Activated CD8-positive, alpha-beta memory T cell treated with anti-CD3 and anti-CD28 coated beads for 1 hour (primary cell): ENCODE data around the gene TMEM8B.

ENCODE experiments used
- DNase-seq, 2 donors: peaks; one replicate each; pipeline ENCODE4 v3.0.0-alpha.2; 2020; ENCODE audit warnings: low read depth in 1 of 2; ENCODE audit errors: extremely low read depth in 1 of 2

The TMEM8B gene, protein sequence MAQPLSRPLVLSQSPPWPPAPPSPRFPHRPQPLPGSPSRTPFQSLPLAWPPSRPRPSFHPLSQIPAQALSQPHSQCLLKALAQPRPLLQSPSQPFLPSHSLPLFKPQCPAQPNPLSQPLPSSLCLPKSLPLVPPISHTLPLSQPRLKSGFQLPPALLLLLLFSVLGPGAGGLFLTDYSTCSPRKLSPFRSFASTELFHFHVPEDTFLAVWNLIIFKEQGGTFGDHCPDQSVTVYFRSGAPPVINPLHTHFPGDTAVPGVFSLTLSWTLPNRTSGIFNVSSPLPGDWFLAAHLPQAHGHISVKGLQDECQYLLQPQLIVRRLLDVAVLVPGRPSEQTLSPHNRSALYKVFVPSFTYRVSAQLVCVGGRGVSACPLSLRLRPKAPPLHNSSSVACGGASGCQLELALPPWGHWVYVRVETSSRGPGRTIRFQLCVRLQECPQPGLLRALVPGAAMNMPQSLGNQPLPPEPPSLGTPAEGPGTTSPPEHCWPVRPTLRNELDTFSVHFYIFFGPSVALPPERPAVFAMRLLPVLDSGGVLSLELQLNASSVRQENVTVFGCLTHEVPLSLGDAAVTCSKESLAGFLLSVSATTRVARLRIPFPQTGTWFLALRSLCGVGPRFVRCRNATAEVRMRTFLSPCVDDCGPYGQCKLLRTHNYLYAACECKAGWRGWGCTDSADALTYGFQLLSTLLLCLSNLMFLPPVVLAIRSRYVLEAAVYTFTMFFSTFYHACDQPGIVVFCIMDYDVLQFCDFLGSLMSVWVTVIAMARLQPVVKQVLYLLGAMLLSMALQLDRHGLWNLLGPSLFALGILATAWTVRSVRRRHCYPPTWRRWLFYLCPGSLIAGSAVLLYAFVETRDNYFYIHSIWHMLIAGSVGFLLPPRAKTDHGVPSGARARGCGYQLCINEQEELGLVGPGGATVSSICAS

DNA sequence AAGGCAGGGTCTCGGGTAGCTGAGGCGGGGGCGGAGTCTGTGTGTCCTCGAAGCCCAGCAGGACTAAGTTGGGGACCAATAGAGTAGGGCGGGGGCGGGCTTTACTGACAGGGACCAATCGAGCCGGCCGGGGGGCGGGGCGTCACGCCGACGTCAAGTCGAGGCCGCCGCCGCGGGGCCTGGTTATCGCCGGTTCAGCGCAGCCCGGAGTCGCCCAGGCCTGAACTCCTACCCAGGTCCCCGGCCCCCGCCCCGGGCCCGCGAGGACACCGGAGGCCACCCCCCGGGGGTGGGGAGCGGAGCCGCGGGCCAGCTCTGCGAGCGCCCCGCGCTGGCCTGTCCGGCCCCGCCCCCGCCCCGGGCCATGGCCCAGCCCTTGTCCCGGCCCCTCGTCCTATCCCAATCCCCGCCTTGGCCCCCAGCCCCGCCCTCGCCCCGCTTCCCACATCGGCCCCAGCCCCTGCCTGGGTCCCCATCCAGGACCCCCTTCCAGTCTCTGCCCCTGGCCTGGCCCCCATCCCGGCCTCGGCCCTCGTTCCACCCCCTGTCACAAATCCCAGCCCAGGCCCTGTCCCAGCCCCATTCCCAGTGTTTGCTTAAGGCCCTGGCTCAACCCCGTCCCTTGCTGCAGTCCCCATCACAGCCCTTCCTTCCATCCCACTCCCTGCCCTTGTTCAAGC is at the start of gene TMEM8B:
TSS of gene TMEM8B (plus strand) at position 145 of the 680 bp plus-strand sequence. CDS start at position 365, 220 bp downstream.
- DNase-seq: peak; percentile 80 to 95

DNA sequence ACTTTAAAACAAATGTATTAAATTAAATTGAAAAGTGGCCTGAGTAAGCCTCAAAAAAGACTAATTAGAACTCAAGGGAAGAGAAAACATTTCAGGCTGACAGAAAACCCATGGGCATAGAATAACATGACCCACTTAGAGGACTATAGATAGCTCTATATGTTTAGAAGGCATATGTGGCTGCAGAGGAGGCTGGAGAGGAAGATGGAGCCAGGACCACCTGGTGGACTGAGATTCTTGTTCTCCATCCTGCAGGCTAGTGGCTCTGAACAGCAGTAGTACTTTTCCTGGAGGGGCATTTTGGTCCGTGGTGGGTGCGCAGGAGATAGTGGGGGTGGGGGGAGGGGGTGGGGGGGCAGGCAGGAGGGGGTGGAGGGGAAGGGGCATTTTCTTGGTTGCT is 48.0 kb upstream of the TMEM8B start:
- no peak for DNase-seq

DNA sequence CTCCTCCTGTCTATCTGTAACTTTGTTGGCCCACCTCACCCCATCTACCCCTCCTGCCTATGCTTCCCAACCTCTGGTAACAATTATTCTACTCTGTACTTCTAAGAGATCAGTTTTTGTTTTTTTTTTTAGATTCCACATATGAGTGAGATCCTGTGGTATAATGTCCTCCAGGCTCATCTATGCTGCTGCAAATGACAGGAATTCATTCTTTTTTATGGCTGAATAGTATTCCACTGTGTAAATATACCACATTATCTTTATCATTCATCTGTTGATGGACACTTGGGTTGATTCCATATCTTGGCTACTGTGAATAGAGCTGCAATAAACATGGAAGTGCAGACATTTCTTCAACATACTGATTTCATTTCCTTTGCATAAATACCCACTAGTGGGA is 45.6 kb upstream of the TMEM8B start:
- no peak for DNase-seq

DNA sequence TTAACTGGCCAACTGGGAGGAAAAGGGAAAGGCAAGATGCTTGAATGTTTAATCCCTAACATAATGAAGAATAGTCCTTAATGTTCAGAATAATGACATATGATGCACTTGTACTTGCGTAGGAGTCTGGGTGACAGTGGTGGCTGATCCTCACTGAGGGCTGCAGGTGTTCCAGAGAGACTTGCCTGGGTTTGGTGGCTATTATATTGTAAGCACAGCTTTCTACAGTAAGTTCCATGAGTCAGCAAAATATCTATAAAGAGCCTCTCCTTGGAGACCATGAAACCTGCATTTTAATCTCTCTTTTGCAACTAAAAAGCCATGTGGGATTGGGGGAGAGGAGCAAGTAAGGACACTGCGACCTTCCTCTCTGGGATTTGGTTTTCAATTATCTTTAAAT is 39.5 kb upstream of the TMEM8B start:
- DNase-seq: no peak

DNA sequence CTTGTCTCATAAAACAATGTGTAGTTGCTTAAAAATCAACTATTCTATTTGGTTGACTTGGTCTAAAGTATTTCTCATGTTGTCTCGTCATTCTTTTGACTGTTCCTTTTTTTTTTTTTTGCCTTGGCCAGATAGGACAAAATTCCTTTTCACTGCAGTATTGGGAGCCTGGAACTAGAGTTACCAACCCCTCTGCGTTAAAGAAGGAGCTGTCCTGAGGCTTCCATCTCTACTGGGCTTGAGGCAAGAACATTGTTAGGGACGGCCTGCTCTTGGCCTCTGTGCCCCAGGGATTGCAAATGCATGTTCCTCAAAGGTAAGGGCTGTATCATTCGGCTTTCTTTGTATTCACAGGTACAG is 39.0 kb upstream of the TMEM8B start:
- DNase-seq: no peak

DNA sequence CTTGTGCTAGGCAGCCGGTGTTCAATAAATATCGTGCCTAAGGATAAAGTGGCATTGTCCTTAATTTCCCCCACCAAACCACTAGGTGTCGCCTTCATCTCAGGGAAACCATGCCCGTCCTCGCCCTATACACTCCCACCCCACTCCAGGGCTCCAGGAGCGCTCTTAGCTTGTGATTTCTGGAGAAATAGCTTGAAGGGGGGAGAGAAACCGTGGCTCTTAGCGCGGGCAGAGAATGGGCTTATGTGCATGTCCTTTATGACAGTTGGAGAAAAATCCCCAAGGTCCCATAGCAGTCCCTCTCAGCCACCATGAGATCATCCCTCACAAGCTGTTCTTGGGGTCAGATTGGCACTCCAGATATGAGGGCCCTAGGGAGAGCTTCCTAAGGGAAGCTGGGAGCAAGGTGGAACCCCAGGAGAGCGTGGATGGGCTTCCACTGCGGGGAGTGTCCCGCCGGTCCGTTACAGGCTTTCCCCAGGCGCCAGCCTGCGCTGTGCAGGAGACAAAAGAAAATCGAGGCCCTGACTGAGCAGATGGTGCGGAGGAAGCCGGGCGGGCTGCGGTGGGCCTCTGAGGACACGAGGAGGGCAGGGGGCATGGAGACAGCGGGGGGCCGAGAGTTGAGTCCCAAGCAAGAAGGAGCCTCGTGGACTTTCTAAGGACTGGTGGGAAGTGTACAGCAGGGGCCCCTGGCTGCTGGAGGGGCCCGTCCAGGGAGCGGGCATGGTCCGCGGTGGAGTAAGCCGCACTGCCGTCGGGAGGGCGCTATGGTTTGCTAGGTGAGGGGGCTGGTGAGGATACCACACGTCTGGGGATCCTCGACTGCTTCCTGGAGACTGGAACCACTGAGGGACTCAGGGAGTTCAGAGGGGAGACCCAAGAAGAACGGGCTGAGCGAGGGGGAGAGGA is 38.4 kb upstream of the TMEM8B start:
- DNase-seq: peak; percentile 18 to 24

DNA sequence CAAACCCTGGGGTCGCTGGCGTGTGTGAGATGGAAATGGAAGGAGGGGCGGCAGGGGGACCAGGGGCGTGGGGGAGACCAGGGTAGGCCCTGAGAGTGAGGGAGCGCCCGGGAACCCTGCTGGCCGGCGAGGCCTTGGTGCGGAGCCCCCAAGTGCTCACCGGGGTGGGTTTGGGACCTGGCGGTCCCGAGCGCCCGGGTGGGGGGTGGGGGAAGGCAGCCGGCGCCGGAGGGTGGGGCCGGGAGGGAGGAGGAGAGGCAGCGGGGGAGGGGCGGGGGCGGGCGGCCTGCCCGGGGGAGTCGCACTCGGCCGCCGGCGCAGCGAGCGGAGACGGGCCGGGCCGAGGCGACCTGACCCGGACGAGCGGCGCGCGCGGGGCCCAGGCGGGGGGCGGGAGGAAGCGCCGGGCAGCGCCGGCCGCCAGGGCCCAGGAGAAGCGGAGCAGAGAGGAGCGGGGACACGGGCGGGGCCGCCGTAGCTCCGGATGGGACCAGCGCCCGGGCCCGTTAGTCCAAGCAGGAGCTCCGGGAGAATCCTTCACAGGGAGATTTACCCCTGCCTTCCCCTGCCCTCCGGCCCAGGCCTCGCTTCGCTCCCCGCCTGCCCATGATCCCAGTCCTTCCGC is 37.6 kb upstream of the TMEM8B start, which contains the start of gene NPR2:
TSS of gene NPR2 (plus strand) at position 295 of the 625 bp plus-strand sequence. CDS start 818 bp downstream, outside the sequence.
- DNase-seq: no peak

DNA sequence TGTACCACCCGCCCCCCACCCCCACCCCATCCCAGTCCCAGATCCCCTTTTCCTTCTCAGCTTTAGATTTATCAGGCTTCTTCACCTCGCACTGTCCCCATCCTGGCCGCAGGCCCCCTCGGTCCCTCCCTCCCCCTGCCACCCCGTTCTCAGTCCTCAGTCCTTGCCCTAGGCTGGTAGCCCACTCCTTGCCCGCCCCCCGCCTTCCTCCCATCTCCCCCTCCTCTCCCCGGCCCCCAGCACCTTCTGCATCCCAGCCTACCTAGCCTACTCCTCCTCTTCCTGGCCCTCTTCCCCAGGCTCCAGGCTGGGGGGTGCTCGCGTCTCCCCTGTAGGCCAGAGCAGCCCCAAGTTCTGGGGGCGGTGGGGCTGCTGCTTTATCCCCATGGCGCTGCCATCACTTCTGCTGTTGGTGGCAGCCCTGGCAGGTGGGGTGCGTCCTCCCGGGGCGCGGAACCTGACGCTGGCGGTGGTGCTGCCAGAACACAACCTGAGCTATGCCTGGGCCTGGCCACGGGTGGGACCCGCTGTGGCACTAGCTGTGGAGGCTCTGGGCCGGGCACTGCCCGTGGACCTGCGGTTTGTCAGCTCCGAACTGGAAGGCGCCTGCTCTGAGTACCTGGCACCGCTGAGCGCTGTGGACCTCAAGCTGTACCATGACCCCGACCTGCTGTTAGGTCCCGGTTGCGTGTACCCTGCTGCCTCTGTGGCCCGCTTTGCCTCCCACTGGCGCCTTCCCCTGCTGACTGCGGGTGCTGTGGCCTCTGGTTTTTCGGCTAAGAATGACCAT is 36.8 kb upstream of the TMEM8B start:
- DNase-seq: no peak

DNA sequence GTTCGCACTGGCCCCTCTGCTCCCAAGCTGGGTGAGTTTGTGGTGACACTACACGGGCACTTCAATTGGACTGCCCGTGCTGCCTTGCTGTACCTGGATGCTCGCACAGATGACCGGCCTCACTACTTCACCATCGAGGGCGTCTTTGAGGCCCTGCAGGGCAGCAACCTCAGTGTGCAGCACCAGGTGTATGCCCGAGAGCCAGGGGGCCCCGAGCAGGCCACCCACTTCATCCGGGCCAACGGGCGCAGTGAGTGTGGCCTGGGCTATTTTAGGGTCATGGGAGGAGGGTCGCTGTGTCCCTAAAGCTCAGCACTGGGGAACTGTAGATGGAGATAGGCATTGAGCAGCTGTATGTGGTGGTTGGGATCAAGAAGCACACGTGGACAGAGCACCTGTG is 36.2 kb upstream of the TMEM8B start:
- no peak for DNase-seq

DNA sequence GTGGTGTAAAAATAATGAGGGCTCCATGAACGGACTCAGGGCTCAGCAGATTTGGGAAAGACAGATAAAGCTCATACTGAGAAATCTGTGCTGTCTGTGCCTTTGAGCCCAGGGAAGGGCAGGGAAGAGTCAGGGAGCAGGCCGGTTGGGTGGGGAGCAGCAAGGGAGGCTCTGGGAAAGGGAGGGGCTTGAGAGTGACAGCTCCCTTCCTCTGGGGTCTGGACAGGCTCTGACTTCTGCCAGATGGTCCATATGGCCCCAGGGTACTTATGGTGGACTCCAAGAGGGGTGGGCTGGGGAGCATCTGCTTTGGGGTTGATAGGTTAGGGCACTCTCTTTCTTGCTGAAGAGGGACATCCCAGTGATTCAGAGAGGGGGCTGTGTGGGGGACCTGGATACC is 35.6 kb upstream of the TMEM8B start:
- DNase-seq: no peak

DNA sequence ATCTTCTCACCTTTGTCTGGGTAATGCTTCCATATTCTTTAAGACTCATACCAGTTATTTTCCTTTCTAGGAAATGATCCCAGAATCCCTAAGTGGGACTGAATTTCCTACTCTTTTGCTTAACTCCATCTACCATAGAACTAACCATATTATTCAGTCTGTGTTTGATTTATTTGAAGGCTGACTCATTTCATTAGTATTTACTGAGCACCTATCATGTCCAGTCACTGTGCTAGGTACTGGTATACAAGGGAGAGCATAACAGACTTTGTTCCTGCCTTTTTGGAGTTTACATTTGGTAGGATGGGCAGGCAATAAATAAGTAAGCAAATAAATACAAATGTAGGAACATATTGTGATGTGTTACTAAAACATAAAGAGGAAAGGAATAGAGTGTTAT is 33.3 kb upstream of the TMEM8B start:
- DNase-seq: no peak

DNA sequence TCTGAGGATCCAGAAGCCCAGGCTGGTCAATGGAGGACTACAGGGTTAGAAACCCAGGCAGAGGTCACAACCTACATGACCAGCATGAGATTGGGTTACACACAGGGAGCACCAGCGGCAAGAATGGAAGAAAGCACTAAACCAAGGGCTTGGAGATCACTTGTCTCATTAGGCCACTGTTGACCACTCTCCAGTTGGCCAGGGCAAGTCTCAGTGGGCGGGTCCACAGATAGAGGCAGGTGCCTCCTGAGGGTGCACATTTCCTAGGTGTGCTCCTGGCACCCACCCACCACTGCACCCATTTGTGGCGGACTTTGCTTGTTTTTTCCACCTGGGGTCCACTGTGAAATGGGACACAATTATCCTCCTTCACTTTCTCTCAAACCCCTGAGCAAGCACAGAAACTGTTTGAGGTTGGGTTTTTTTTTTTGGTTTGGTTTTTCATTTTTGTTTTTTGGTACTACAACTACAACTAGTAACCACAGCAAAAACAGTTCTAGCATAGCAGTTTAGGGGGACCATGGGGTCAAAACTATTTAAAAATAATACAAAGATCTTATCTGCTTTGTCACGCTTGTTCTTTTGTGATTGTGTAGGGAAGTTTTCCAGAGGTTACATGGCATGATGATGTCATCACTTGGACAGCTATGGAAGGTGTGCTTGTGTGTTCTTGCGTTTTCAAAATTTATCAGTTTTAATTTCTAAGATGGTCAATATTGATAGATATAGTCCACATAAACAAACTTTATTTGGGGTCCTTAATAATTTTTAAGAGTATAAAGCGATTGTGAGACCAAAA is 31.5 kb upstream of the TMEM8B start:
- no peak for DNase-seq

DNA sequence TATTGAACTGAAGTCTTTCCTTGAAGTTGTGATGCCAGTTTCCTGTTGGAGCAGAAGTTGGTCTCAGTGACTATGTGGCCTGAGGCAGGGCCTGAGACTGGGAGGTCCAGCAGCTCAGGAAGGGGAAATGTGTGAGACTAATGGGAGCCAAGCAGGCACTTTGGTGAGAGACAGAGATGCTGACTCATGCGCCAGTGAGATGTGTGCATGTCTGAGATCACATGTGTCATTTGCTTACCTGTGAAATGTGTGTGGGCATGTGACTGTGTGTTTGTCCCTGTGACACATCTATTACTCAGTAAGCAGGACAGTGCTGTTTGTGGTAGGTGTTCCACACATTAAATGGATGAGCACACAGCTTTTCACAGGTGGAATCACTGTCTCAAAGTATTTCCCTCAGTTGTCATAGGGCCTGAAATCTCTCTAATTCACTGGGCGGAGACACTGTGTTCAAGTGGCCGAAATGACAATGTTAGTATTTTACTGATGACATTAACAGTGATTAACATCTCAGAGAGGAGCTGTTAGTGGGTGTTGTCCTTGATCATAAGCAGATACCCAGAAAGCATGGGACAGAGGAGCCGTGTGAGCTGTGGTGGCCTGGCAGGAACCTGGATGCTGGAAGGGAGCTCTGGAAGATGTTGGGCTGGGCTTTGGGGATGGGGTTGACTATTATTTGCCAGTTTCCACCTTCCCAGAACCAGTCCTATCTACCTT is 30.2 kb upstream of the TMEM8B start:
- DNase-seq: no peak

DNA sequence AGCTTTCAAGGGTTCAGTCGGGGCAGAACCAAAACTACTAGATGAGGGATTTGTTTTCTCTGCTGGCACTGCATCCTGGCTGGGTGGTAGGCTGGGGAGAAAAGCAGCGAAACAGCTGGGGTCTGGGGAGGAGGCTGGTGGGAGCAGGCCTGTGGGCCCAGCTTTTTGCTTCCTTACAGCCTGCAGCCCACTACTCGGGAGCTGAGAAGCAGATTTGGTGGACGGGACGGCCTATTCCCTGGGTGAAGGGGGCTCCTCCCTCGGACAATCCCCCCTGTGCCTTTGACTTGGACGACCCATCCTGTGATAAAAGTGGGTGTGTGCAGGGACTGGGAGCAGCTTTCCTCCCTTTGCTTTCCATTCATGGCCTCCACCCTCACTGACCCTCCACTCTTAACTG is 28.5 kb upstream of the TMEM8B start:
- no peak for DNase-seq

DNA sequence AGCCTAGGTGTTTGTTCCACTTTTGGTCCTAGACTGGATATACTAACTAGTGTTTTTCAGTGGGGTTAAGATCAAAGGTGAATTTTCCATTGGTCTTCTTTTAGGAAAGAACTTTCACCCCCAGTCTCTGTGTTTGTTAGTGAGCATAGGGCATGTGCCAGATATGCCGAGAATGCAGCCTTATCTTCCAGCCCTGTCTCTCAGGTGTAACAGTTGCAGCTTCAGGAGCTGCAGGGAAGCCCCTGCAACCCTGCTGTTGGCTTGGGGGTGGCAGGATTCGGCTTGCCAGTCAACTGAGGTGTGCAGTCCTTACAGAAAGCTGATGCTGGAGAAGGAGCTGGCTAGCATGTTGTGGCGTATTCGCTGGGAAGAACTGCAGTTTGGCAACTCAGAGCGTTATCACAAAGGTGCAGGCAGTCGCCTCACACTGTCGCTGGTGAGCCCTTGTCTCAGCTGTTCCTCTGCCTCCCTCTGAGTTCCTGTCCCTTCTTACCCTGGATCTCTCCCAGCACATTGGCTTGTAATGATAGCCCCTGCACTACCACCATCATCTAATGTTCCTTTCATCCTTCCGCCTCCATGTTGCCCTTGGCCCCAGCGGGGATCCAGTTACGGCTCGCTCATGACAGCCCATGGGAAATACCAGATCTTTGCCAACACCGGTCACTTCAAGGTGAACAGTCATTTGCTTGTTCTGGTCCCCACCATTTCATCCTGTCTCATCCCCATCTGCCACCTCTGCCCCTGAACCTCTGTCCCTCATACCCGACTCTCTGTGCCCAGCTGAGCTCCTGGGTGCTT is 27.5 kb upstream of the TMEM8B start:
- no peak for DNase-seq

DNA sequence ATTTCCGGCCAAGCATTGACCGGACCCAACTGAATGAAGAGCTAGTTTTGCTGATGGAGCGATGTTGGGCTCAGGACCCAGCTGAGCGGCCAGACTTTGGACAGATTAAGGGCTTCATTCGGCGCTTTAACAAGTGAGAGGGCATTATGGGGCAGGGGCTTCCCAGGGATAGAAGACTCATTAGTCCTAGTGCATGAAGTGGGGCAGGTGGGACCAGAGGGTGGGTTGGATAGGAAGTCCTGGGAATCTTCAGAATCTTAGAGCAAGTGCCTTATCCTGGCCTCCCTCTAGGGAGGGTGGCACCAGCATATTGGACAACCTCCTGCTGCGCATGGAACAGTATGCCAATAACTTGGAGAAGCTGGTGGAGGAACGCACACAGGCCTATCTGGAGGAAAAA is 22.9 kb upstream of the TMEM8B start:
- no peak for DNase-seq

DNA sequence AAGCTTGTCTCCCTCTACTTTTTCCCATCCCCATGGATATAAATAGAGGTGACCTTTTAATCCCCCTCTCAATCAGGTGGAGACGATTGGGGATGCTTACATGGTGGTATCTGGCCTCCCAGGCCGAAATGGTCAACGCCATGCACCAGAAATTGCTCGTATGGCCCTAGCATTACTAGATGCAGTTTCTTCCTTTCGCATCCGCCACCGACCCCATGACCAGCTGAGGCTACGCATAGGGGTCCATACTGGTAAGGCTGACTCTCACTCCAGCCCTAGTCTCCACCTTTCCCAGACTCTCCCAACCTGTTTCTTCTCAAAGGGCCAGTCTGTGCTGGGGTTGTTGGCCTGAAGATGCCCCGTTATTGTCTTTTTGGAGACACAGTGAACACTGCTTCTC is 20.6 kb upstream of the TMEM8B start:
- no peak for DNase-seq
